Stimulated activated memory B cell treated with anti-CD40 and anti-IgM and Interleukin-4, amounts not matched to agents 10 μg/mL and 1 μg/mL and 100 μg/mL, for 72 hours (primary cell): ENCODE data around the gene CBX8.

ENCODE experiments used
- ATAC-seq: fragments of 150-1000 bp; cut with Tn5 transposase; 2 replicates; pipeline ENCODE4 v1.10.0; 2021
- H3K27ac Mint-ChIP-seq: one replicate; pipeline ENCODE4 v1.8.0; 2022; ENCODE audit warnings: mild to moderate bottlenecking, mixed read lengths
- H3K27me3 Mint-ChIP-seq: one replicate; pipeline ENCODE4 v1.8.0; 2022; ENCODE audit warnings: mixed read lengths
- H3K36me3 Mint-ChIP-seq: one replicate; pipeline ENCODE4 v1.8.0; 2022; ENCODE audit warnings: mixed read lengths
- H3K4me1 Mint-ChIP-seq: one replicate; pipeline ENCODE4 v1.8.0; 2022; ENCODE audit warnings: mixed read lengths
- H3K4me3 Mint-ChIP-seq: one replicate; pipeline ENCODE4 v1.8.0; 2022; ENCODE audit warnings: mild to moderate bottlenecking, moderate library complexity, mixed read lengths
- H3K9me3 Mint-ChIP-seq: one replicate; pipeline ENCODE4 v1.8.0; 2022; ENCODE audit warnings: mixed read lengths

CBX8 gene

DNA sequence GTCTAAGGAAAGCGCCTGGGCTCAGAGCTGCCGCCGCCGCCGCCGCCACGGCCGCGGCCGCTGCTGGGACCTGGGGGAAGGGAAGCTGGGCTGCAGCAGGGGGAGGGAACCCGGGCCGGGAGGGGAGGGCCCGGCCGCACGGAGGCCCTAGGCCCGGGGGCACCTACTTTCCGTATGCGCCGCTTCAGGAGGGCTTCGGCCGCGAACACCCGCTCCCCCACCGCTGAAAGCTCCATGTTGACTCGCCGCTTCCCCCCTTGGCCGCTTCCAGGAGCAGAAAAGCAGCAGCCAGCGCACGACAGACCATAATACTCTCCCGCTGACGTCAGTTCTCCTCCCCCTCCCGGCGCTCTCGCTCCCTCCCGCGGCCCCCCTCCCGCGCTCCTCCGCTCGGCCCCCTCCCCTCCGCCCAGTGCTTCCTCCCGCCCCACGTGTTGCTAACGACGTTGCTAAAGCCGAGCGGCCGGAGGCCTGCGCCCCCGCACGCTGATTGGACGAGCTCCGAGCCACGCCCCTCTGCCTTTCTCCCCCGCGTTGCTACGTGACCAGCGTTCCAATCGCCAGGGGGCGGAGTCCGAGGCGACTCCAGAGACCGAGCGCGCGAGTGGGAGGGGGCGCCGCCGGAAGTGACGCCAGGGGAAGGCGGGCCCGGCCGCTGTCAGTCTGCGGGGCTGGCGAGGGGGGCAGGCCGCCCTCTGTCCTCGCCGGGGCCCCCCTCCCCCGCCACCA, at the start of gene CBX8:
TSS of gene CBX8 (minus strand) at position 315 of the 729 bp plus-strand sequence. CDS start at position 236, 79 bp downstream.
- Mint-ChIP-seq H3K4me1 (peaks cover 35% of the 10 kb centered on the region), H3K27me3 (peaks cover 40% of the 10 kb centered on the region), H3K4me3 (peak within 1 kb of the TSS; percentile 90)

DNA sequence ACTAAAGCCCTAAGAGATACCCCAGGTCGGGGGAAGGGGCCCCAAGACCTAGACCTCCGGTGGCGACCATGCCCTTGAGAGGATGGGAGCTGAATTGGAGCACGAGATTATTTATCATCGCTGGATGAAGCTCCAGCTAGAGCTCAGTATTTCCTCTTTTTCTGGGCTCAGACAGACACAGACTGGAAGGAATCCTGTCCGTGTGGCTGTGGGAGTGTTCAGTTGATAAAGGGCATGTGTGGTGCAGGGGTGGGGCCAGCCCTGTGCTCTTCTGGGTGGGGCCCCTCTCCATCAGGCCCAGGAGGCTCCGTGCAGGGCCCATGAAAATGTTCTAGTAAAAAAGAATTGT, 48.7 kb upstream of the CBX8 start:
- Mint-ChIP-seq H3K27ac (no peak overlapping the region), H3K9me3 (no peaks in the 10 kb centered on the region), H3K36me3 (no peaks in the 10 kb centered on the region), H3K4me1 (peaks cover 38% of the 10 kb centered on the region), H3K27me3 (peaks cover 60% of the 10 kb centered on the region), H3K4me3 (no peak overlapping the region)
- no peak for ATAC-seq

More for the DNA sequence above, at the start of gene CBX8:
- peaks cover 5% of the 10 kb centered on the region for H3K36me3 Mint-ChIP-seq
- peaks cover 5% of the 10 kb centered on the region for H3K9me3 Mint-ChIP-seq
- peak; percentile 96 for ATAC-seq
- peak within 1 kb of the TSS; percentile 79 for H3K27ac Mint-ChIP-seq

DNA sequence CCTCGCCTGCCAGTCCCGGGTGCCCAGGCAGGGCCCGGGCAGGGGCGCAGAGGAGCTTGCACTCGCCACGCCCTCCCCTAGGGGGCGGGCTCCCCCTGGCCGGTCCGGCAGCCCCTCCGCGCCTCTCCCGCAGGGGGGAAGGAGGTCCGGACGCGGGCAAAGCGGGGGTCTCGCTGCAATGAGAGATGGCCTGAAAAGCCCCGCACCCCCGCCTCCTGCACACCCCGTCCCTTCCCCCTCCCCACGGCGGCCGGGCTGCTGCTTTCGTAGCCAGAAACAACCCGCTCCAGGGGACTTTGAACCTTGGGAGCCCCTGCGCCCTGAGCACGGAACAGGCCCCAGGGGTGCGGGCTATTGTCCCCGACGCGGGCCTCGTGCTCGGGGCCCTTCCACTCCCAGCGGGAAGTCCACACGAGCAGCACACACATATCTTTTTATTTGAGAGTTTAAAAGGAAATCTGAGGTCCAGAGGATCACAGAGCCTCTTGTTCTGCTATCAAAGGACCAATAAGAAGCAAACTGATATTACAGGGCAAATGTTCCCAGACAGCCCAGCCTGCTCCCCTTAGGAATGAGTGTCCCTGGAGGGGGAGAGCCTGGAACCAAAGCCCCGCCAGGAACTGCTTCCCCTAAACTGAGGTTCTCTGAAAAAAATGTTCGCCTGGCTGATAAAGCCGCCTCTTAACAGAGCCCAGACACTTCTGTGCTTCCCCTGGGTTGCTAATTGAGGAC, 48.2 kb upstream of the CBX8 start:
- ATAC-seq = peak; percentile 72
- H3K27me3 Mint-ChIP-seq = peaks cover 60% of the 10 kb centered on the region
- H3K27ac Mint-ChIP-seq = no peak overlapping the region
- no peaks in the 10 kb centered on the region for H3K9me3 Mint-ChIP-seq
- H3K4me1 Mint-ChIP-seq = peaks cover 40% of the 10 kb centered on the region
- peak overlapping the region; percentile 38 for H3K4me3 Mint-ChIP-seq
- H3K36me3 Mint-ChIP-seq = no peaks in the 10 kb centered on the region

DNA sequence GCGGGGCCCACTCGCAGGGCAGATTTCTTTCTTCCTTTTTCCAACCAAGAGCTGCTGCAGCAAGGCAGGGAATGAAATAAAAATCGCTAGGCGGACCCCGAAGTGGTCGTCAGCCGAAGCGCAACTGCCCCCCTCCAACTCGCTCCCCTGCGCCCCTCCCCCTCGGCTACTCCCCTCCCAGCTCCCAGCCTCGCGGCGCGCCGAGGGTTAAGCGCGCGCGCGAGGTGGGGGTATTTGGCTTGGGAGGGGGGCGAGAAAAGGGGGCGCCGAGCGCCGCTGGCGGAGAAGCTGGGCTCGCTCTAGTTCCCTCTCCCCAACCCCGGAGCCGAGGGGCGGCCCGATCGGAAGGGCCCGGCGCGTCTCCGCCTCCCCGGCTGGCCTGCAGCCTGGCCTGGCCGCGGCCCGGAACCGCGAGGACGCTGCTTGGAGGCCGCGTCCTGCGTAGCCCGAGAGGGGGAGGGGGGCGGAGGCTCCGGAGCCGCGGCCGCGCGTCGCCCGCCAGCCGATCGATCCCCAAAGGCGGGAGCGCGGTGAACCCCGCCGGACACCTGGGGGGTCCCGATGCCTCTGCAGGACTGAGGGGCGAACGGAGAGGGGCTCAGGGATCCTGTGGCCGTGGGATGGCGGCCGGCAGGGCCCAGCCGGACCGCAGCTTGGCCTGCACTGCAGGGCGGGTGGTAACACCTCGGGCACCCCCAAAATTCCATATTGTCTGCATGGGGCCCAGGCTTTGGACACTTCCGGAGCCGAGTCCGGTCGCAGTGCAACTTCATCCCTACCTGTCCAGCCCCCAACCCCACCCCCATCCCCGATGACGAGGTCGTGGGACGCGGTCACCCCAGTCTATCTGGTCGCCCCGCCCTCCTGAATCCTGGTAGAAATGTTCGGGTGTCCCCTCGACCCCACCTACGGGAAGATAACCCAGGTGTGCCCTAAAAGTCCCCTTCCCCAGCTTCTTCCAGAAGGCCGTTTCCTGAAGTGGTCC, 47.2 kb upstream of the CBX8 start:
- Mint-ChIP-seq H3K4me1 (peaks cover 44% of the 10 kb centered on the region), H3K9me3 (no peaks in the 10 kb centered on the region), H3K36me3 (no peaks in the 10 kb centered on the region), H3K27ac (no peak overlapping the region), H3K27me3 (peaks cover 61% of the 10 kb centered on the region), H3K4me3 (peak overlapping the region; percentile 76)
- ATAC-seq = no peak

DNA sequence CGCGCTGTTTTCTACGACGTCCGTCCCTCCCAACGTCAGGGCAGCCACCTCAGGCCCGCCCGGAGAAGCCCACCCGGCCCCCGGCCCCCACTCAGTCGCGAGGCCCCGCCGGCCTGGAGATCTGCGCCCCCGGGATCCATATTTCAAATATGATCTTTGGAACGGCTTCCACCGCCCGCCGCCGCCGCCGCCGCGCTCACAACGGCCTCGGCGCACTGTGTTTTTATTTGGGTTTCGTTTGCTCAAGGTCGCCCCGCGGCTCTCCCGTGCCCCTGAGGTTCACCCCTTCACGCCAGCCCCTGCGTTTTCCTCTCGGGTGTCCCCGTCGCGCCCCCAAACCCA, 46.6 kb upstream of the CBX8 start:
- no peak overlapping the region for H3K27ac Mint-ChIP-seq
- peaks cover 44% of the 10 kb centered on the region for H3K4me1 Mint-ChIP-seq
- no peak for ATAC-seq
- H3K4me3 Mint-ChIP-seq = peak overlapping the region; percentile 76
- peaks cover 54% of the 10 kb centered on the region for H3K27me3 Mint-ChIP-seq
- no peaks in the 10 kb centered on the region for H3K9me3 Mint-ChIP-seq
- H3K36me3 Mint-ChIP-seq = no peaks in the 10 kb centered on the region

DNA sequence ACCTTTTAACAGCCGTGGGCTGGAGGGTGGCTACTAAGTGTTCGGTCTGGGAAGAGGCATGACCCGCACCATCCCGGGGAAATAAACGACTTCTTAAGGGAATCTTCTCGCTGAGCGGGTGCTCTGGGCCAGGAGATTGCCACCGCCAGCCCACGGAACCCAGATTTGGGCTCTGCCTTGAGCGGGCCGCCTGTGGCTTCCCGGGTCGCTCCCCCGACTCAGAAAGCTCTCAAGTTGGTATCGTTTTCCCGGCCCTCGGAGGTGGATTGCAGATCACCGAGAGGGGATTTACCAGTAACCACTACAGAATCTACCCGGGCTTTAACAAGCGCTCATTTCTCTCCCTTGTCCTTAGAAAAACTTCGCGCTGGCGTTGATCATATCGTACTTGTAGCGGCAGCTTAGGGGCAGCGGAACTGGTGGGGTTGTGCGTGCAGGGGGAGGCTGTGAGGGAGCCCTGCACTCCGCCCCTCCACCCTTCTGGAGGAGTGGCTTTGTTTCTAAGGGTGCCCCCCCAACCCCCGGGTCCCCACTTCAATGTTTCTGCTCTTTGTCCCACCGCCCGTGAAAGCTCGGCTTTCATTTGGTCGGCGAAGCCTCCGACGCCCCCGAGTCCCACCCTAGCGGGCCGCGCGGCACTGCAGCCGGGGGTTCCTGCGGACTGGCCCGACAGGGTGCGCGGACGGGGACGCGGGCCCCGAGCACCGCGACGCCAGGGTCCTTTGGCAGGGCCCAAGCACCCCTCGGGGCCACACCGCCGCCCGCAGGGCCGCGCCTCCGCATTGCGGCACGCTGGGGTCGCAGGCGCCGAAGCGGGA, 46.0 kb upstream of the CBX8 start:
- Mint-ChIP-seq H3K4me1 (peaks cover 50% of the 10 kb centered on the region), H3K27me3 (peaks cover 48% of the 10 kb centered on the region), H3K9me3 (no peaks in the 10 kb centered on the region), H3K27ac (peak overlapping the region; percentile 35), H3K4me3 (peak overlapping the region; percentile 50), H3K36me3 (no peaks in the 10 kb centered on the region)
- ATAC-seq = no peak

DNA sequence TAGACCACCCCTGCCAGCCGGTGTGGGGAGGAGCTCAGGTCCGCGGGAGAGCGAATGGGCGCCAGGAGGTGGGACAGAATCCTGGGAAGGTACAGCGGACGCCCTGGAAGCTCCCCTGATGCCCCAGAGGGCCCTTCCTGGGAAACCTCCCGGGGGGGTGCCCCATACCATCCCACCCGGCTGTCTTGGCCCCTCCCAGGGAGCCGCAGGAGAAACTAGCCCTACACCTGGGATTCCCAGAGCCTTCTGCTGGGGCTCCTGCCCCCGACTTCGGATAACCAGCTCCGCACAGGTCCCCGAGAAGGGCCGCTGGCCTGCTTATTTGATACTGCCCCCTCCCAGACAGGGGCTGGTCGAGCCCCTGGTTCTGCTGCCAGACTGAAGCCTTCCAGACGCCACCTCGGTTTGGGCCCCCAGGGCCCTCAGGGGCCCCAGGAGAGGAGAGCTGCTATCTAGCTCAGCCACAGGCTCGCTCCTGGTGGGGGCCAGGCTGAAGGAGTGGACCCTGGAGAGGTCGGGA, 45.3 kb upstream of the CBX8 start:
- H3K4me1 Mint-ChIP-seq = peaks cover 57% of the 10 kb centered on the region
- ATAC-seq = no peak
- peak overlapping the region; percentile 50 for H3K4me3 Mint-ChIP-seq
- H3K9me3 Mint-ChIP-seq = no peaks in the 10 kb centered on the region
- peak overlapping the region; percentile 35 for H3K27ac Mint-ChIP-seq
- no peaks in the 10 kb centered on the region for H3K36me3 Mint-ChIP-seq
- peaks cover 43% of the 10 kb centered on the region for H3K27me3 Mint-ChIP-seq

DNA sequence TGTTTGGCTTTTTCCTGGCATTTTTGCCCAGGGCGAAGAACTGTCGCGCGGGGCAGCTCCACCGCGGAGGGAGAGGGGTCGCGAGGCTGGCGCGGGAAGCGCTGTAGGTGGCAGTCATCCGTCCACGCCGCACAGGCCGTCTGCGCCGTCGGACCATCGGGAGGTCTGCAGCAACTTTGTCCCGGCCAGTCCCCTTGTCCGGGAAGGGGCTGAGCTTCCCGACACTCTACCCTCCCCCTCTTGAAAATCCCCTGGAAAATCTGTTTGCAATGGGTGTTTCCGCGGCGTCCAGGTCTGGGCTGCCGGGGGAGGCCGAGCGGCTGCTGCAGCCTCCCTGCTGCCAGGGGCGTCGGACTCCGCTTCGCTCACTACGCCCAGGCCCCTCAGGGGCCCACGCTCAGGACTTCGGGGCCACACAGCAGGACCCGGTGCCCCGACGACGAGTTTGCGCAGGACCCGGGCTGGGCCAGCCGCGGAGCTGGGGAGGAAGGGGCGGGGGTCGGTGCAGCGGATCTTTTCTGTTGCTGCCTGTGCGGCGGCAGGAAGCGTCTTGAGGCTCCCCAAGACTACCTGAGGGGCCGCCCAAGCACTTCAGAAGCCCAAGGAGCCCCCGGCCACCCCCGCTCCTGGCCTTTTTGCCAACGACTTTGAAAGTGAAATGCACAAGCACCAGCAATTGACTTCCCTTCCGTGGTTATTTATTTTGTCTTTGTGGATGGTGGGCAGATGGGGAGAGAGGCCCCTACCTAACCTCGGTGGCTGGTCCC, 44.7 kb upstream of the CBX8 start:
- peak overlapping the region; percentile 35 for H3K27ac Mint-ChIP-seq
- peaks cover 43% of the 10 kb centered on the region for H3K27me3 Mint-ChIP-seq
- no peaks in the 10 kb centered on the region for H3K9me3 Mint-ChIP-seq
- H3K36me3 Mint-ChIP-seq = no peaks in the 10 kb centered on the region
- peaks cover 63% of the 10 kb centered on the region for H3K4me1 Mint-ChIP-seq
- no peak for ATAC-seq
- peak overlapping the region; percentile 50 for H3K4me3 Mint-ChIP-seq

DNA sequence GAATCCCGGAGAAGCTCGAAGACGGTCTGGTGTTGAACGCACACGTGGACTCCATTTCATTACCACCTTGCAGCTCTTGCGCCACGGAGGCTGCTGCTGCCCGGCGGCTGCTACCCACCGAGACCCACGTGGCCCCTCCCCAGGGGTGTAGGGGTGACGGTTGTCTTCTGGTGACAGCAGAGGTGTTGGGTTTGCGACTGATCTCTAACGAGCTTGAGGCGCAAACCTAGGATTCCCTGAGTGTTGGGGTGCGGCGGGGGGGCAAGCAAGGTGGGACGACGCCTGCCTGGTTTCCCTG, 44.1 kb upstream of the CBX8 start:
- no peaks in the 10 kb centered on the region for H3K9me3 Mint-ChIP-seq
- H3K36me3 Mint-ChIP-seq = no peaks in the 10 kb centered on the region
- peaks cover 65% of the 10 kb centered on the region for H3K4me1 Mint-ChIP-seq
- peaks cover 43% of the 10 kb centered on the region for H3K27me3 Mint-ChIP-seq
- peak overlapping the region; percentile 36 for H3K4me3 Mint-ChIP-seq
- no peak for ATAC-seq
- no peak overlapping the region for H3K27ac Mint-ChIP-seq

DNA sequence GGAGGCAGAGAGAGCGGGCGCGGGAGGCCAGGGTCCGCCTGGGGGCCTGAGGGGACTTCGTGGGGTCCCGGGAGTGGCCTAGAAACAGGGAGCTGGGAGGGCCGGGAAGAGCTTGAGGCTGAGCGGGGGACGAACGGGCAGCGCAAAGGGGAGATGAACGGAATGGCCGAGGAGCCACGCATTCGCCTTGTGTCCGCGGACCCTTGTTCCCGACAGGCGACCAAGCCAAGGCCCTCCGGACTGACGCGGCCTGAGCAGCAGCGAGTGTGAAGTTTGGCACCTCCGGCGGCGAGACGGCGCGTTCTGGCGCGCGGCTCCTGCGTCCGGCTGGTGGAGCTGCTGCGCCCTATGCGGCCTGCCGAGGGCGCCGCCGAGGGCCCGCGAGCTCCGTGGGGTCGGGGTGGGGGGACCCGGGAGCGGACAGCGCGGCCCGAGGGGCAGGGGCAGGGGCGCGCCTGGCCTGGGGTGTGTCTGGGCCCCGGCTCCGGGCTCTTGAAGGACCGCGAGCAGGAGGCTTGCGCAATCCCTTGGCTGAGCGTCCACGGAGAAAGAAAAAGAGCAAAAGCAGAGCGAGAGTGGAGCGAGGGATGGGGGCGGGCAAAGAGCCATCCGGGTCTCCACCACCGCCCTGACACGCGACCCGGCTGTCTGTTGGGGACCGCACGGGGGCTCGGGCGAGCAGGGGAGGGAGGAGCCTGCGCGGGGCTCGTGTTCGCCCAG, 43.6 kb upstream of the CBX8 start:
- Mint-ChIP-seq H3K27ac (peak overlapping the region; percentile 92), H3K4me3 (peak overlapping the region; percentile 91), H3K9me3 (no peaks in the 10 kb centered on the region), H3K4me1 (peaks cover 62% of the 10 kb centered on the region), H3K36me3 (peaks cover 4% of the 10 kb centered on the region), H3K27me3 (peaks cover 43% of the 10 kb centered on the region)
- ATAC-seq = no peak

DNA sequence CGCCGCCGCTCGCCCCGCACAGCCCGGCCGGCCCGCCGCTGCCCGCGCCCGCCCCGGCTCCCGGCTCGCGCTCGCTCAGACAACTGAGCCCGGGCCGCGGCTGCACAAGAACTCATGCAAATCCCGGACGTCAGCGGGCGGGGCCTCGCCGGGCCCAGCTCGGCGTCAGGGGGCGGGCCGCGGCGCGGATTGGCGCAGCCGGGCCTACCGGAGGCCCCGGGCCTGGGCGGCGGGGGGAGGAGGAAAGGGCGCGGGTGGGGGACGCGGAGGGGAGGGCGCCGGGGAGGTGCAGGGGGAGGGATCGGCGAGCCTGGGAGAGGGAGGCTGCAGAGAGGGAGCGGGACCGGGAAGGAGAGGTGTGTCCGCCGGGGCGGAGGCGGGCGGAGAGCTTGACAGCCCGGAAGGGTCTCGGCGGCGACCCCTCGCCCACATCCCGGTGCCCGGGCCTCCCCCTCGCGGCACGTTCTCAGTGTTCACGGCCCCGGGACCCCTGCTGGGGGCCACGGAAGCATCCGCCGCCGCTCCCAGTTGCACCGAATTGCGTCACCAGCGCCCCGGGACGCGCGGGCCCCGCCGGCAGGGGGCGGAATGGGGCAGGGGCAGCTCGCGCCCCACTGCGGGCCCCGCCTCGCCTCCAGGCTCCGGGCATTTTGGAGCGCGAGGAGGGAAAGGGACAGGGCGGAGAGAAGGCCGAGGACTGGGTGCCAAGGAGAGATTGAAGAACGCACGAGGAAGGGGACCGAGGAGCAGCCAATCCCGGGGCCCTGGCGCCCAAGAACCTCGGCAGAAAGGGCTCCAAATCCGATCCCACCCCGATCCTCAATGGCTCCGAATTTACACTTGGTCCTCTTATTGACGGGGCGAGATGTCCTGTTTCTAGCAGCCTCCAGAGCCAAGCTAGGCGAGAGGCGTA, 42.7 kb upstream of the CBX8 start, which contains the start of gene CBX4:
TSS of gene CBX4 (minus strand) at position 85 of the 913 bp plus-strand sequence. CDS start 189 bp downstream, outside the sequence.
- peaks cover 62% of the 10 kb centered on the region for H3K4me1 Mint-ChIP-seq

DNA sequence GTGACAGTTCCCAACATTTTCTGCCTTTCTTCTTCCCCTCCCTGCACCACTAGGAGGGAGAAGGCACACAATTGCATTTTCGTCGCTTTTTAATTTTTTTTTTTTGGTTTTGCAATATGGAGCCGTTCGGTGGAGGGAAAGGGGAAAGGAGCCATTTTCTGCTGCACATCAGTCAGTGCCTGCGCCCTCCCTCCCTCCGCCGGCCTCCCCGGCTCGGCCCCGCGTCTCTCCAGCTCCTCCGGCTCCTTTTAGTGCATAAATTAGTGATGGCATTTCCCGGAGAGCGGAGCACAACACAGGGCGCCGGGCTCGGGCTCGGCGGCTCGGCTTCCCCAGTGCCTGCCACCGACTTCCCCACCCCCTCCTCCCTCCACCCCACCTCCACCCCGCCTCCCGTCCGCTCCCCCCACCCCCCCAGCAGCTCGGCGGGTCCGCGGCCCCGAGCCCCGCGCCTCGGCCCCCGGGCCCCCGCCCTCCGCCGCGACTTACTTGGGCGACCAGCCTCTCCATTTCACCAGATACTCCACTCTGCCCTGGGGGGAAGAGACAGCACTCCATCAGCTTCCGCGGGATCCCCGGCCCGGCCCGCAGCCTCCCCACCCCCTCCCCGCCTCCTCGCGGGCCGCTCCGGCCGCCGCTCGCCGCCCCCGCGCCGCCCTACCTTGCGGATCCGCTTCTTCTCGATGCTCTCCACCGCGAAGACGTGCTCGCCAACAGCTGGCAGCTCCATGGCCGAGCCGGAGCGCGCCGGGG, 41.8 kb upstream of the CBX8 start:
- peak; percentile 51 for ATAC-seq
- peak overlapping the region; percentile 92 for H3K27ac Mint-ChIP-seq
- H3K4me3 Mint-ChIP-seq = peak overlapping the region; percentile 91
- H3K4me1 Mint-ChIP-seq = peaks cover 63% of the 10 kb centered on the region
- no peaks in the 10 kb centered on the region for H3K9me3 Mint-ChIP-seq
- H3K36me3 Mint-ChIP-seq = peaks cover 16% of the 10 kb centered on the region
- peaks cover 39% of the 10 kb centered on the region for H3K27me3 Mint-ChIP-seq

More for the DNA sequence above, 42.7 kb upstream of the CBX8 start, which contains the start of gene CBX4:
- H3K9me3 Mint-ChIP-seq = no peaks in the 10 kb centered on the region
- peaks cover 12% of the 10 kb centered on the region for H3K36me3 Mint-ChIP-seq
- peaks cover 43% of the 10 kb centered on the region for H3K27me3 Mint-ChIP-seq
- H3K4me3 Mint-ChIP-seq = peak within 1 kb of the TSS; percentile 91
- ATAC-seq = peak; percentile 84
- H3K27ac Mint-ChIP-seq = peak within 1 kb of the TSS; percentile 92
